HG03439 (cell line): ENCODE data around the gene EHD4.

Experiments used
- ATAC-seq: cut with Tn5 transposase; IDR thresholded peaks from one replicate; pipeline ENCODE4 v1.9.1; 2021; ENCODE audit warnings: mild to moderate bottlenecking, moderate library complexity; ENCODE audit not compliant: unreplicated experiment

EHD4 gene

GRCh38 chr15:41866263-41866703 lies 106.1 kb downstream of the EHD4 start:
- no peak for ATAC-seq

- ATAC-seq, result no peak
Observed at GRCh38 chr15:41865490-41866055, 106.8 kb downstream of the EHD4 start.

- ATAC-seq, result no peak
Observed at GRCh38 chr15:41862515-41863116, 109.7 kb downstream of the EHD4 start.

GRCh38 chr15:41861736-41862356 lies 110.5 kb downstream of the EHD4 start:
- no peak for ATAC-seq

GRCh38 chr15:41860049-41860828 lies 112.1 kb downstream of the EHD4 start:
- ATAC-seq, result no peak

- no peak for ATAC-seq
Observed at GRCh38 chr15:41858756-41859155, 113.6 kb downstream of the EHD4 start.

GRCh38 chr15:41857316-41857715 lies 115.0 kb downstream of the EHD4 start:
- ATAC-seq, result no peak

- ATAC-seq, result no peak
Observed at GRCh38 chr15:41856716-41857115, 115.6 kb downstream of the EHD4 start.

GRCh38 chr15:41856262-41856661 lies 116.1 kb downstream of the EHD4 start:
- ATAC-seq, result no peak

- no peak for ATAC-seq
Observed at GRCh38 chr15:41855261-41855961, 116.9 kb downstream of the EHD4 start.

GRCh38 chr15:41854443-41854842 lies 117.9 kb downstream of the EHD4 start:
- ATAC-seq, result no peak

GRCh38 chr15:41853831-41854230 lies 118.5 kb downstream of the EHD4 start:
- ATAC-seq, result no peak

- no peak for ATAC-seq
Observed at GRCh38 chr15:41852736-41853590, 119.4 kb downstream of the EHD4 start.

GRCh38 chr15:41851755-41852370 lies 120.5 kb downstream of the EHD4 start:
- ATAC-seq, result no peak

GRCh38 chr15:41851167-41851523 lies 121.2 kb downstream of the EHD4 start:
- ATAC-seq, result no peak

- no peak for ATAC-seq
Observed at GRCh38 chr15:41850482-41851166, 121.7 kb downstream of the EHD4 start.

GRCh38 chr15:41849861-41850260 lies 122.5 kb downstream of the EHD4 start:
- no peak for ATAC-seq

- ATAC-seq, result no peak
Observed at GRCh38 chr15:41849204-41849603, 123.2 kb downstream of the EHD4 start.

- no peak for ATAC-seq
Observed at GRCh38 chr15:41848631-41849030, 123.7 kb downstream of the EHD4 start.
